Suprapubic skin (tissue), 4 donors: ENCODE data around the gene CWC27. TPM values are rescaled to one million over a fixed set of nuclear protein-coding genes. Genes with fewer than 3 reads are reported as not detected.

Experiments
- DNase-seq, 2 donors: peaks; one replicate each; pipeline ENCODE4 v3.0.0-alpha.2; 2019; ENCODE audit warnings: low spot score in 2 of 2
- H3K27ac ChIP-seq: fragments of 200-600 bp; sonication (generic); one replicate; pipeline ENCODE4 v1.5.1; 2019
- H3K27me3 ChIP-seq: fragments of 200-600 bp; sonication (generic); one replicate; pipeline ENCODE4 v1.5.1; 2019
- H3K36me3 ChIP-seq: fragments of 200-600 bp; sonication (generic); one replicate; pipeline ENCODE4 v1.5.1; 2019
- H3K4me1 ChIP-seq: fragments of 200-600 bp; sonication (generic); one replicate; pipeline ENCODE4 v1.5.1; 2019
- H3K4me3 ChIP-seq: fragments of 200-600 bp; sonication (generic); one replicate; pipeline ENCODE4 v1.5.1; 2019; ENCODE audit warnings: mild to moderate bottlenecking
- H3K9me3 ChIP-seq: fragments of 200-600 bp; sonication (generic); one replicate; pipeline ENCODE4 v1.5.1; 2019
- EP300 ChIP-seq: sonication (generic); formaldehyde crosslinking; IDR thresholded peaks from one replicate; pipeline ENCODE4 v1.6.1; 2017; ENCODE audit warnings: antibody characterized with exemption
- POLR2A ChIP-seq, 2 donors: fragments of 450-650 bp; IDR thresholded peaks; one replicate each; pipeline ENCODE4 v1.6.1; 2017; ENCODE audit warnings: antibody characterized with exemption in 2 of 2, mild to moderate bottlenecking in 2 of 2, moderate library complexity in 2 of 2
- POLR2AphosphoS5 ChIP-seq, 3 donors: sonication (generic); formaldehyde crosslinking; IDR thresholded peaks; one replicate each; pipeline ENCODE4 v1.6.1; 2017; ENCODE audit warnings: antibody characterized with exemption in 3 of 3
- WGBS: methylation state at CpG from one replicate; pipeline ENCODE4 v1.1.5; 2018; 5-methylcytosine and 5-hydroxymethylcytosine counted together
- total RNA-seq, 4 donors: library from RNA; depleted of rRNA; stranded (reverse); fragments of >200 nt; gene quantifications; one replicate each; pipeline ENCODE4 v1.1.0, GENCODE V29; 2016
- TF ChIP-seq, protein P1 (sequence below), 2 donors: fragments of 200-600 bp in 1 of 2; fragments of 450-650 bp in 1 of 2; sonication (generic) in 1 of 2; IDR thresholded peaks; one replicate each; pipeline ENCODE4 v1.5.1; 2016 to 2019; ENCODE audit warnings: antibody characterized with exemption in 2 of 2, mild to moderate bottlenecking in 1 of 2, moderate library complexity in 1 of 2

CWC27 gene
- total RNA-seq, 4 donors from 2014 or later: 6.4 to 17.8 (median 13.0) TPM

DNA sequence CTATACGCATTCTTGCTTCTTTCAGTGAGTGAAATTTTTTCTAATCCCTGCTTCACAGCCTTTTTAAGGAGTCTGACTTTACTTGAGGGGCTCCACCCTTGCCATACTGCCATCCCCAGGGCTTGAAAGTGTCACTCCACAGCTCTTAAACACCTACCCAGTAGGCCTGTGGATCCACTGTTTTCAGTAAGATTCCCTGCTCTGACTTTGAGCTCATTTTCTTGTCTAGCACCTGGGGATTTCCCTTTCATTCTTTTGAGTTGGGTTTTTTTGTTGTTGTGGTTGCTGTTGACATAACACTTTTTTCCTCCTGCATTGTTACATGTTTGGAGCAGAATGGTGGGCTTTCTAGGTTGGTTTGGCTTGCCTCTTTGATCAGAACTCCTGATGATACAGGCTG lies 23.8 kb upstream of the CWC27 start:
- Histone ChIP-seq H3K4me1 (no peaks in the 10 kb centered on the region), H3K27me3 (no peaks in the 10 kb centered on the region), H3K9me3 (no peaks in the 10 kb centered on the region), H3K4me3 (no peak overlapping the region), H3K27ac (no peak overlapping the region), H3K36me3 (peaks cover 10% of the 10 kb centered on the region)
- 95% methylated on average over 1 of the region's 1 CpG for WGBS
- no peak for DNase-seq
- TF ChIP-seq POLR2A (IDR thresholded peaks at IDR 0.05) (no peak), POLR2AphosphoS5 (IDR thresholded peaks at IDR 0.05) (no peak), EP300 (no peak)
- TF ChIP-seq, protein P1, sequence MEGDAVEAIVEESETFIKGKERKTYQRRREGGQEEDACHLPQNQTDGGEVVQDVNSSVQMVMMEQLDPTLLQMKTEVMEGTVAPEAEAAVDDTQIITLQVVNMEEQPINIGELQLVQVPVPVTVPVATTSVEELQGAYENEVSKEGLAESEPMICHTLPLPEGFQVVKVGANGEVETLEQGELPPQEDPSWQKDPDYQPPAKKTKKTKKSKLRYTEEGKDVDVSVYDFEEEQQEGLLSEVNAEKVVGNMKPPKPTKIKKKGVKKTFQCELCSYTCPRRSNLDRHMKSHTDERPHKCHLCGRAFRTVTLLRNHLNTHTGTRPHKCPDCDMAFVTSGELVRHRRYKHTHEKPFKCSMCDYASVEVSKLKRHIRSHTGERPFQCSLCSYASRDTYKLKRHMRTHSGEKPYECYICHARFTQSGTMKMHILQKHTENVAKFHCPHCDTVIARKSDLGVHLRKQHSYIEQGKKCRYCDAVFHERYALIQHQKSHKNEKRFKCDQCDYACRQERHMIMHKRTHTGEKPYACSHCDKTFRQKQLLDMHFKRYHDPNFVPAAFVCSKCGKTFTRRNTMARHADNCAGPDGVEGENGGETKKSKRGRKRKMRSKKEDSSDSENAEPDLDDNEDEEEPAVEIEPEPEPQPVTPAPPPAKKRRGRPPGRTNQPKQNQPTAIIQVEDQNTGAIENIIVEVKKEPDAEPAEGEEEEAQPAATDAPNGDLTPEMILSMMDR (IDR thresholded peaks at IDR 0.05): no peak

DNA sequence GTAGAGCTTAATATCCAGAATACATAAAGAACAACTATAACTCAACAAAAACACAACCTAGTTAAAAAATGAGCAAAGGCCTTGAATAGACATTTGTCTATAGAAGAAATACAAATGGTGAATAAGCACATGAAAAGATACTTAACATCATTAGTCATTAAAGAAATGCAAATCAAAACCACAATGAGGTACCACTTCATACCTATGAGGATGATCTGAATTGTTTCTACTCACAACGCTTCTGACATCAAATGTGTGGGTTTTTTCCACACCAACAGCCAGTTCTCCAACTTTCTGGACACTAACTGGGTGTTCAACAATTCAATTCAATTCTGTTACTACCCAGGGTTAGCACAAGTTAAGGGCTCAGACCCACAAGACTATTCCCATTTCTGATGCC lies 22.3 kb upstream of the CWC27 start:
- H3K36me3 ChIP-seq: peaks cover 2% of the 10 kb centered on the region
- no peaks in the 10 kb centered on the region for H3K27me3 ChIP-seq
- TF ChIP-seq, protein P1 (IDR thresholded peaks at IDR 0.05): no peak
- no peak for TF ChIP-seq POLR2AphosphoS5 (IDR thresholded peaks at IDR 0.05)
- no peak for DNase-seq
- no peaks in the 10 kb centered on the region for H3K4me1 ChIP-seq
- H3K4me3 ChIP-seq: no peak overlapping the region
- H3K27ac ChIP-seq: no peak overlapping the region
- 79% methylated on average over 1 of the region's 1 CpG for WGBS
- H3K9me3 ChIP-seq: no peaks in the 10 kb centered on the region

DNA sequence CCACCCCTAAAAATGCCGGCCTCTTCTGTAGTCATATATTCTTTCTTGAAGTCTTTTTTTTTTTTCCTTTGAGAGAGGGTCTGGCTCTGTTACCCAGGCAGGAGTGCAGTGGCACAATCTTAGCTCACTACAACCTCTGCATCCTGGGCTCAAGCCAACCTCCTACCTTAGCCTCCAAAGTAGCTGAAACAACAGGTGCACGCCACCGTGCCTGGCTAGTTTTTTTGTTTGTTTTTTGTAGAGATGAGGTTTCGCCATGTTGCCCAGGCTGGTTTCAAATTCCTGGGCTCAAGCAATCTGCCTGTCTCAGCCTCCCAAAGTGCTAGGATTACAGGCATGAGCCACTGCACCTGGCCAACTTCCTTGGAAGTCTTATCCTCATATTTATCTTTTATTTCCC lies 19.3 kb upstream of the CWC27 start:
- Histone ChIP-seq H3K27me3 (no peaks in the 10 kb centered on the region), H3K27ac (no peak overlapping the region), H3K4me3 (no peak overlapping the region), H3K9me3 (no peaks in the 10 kb centered on the region), H3K36me3 (peaks cover 6% of the 10 kb centered on the region), H3K4me1 (no peaks in the 10 kb centered on the region)
- TF ChIP-seq EP300: no peak
- TF ChIP-seq, protein P1 (IDR thresholded peaks at IDR 0.05): no peak
- no peak for TF ChIP-seq POLR2AphosphoS5 (IDR thresholded peaks at IDR 0.05)
- TF ChIP-seq POLR2A (IDR thresholded peaks at IDR 0.05): no peak
- WGBS: 95% methylated on average over 4 of the region's 4 CpGs
- DNase-seq: no peak

DNA sequence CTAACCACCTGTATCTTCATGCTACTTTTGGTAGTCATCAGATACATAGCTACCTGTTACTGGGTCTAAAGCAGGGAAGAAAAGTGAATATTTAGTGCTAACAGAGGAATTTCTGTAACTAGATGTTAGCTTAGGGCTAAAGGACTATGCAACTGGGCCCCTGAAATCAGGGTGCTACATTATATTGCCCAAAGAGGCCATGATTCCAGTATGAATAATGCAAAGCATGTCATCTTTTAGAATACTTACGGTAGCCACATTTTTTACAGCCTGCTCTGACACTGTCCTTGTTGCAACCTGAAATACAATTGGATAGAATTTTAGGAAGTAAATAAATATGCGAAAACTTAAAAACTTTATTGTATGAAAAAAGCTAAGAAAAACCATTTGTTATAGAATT lies 14.7 kb upstream of the CWC27 start:
- no peak overlapping the region for H3K27ac ChIP-seq
- H3K27me3 ChIP-seq: no peaks in the 10 kb centered on the region
- no peak overlapping the region for H3K4me3 ChIP-seq
- 93% methylated on average over 2 of the region's 2 CpGs for WGBS
- TF ChIP-seq EP300: no peak
- TF ChIP-seq, protein P1 (IDR thresholded peaks at IDR 0.05): no peak
- TF ChIP-seq POLR2AphosphoS5 (IDR thresholded peaks at IDR 0.05): no peak
- TF ChIP-seq POLR2A (IDR thresholded peaks at IDR 0.05): no peak
- DNase-seq: no peak
- H3K9me3 ChIP-seq: no peaks in the 10 kb centered on the region
- H3K36me3 ChIP-seq: peaks cover 6% of the 10 kb centered on the region
- H3K4me1 ChIP-seq: no peaks in the 10 kb centered on the region

DNA sequence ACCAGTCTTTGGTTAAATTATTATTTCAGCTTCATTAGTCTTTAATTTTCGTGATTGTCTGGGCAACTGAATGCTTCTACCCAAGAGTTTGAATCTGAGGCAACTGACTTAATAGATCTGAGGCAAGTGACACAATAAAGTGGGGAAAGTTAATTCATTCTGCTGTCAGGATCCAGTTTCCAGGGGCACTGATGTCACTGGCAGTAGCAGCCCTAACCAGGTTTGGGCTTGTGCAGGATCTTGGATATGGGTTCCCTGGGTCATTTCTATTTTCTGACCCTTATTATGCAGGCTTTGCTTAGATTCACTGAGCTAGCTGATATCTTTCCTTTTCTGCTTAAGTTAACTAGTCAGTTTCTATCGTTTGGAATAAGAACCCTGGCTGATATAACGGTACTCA lies 9.8 kb upstream of the CWC27 start:
- no peak for DNase-seq
- peaks cover 12% of the 10 kb centered on the region for H3K36me3 ChIP-seq
- WGBS: 91% methylated on average over 3 of the region's 3 CpGs
- no peaks in the 10 kb centered on the region for H3K27me3 ChIP-seq
- H3K9me3 ChIP-seq: no peaks in the 10 kb centered on the region
- TF ChIP-seq, protein P1 (IDR thresholded peaks at IDR 0.05): no peak
- TF ChIP-seq EP300 (no peak), POLR2AphosphoS5 (IDR thresholded peaks at IDR 0.05) (no peak), POLR2A (IDR thresholded peaks at IDR 0.05) (no peak)
- no peak overlapping the region for H3K27ac ChIP-seq
- H3K4me1 ChIP-seq: no peaks in the 10 kb centered on the region
- H3K4me3 ChIP-seq: no peak overlapping the region
